HCT116 (cell line): ENCODE measurements around the gene CCNE1. TPM values are rescaled to one million over a fixed set of nuclear protein-coding genes. Genes with fewer than 3 reads are reported as not detected.

ENCODE experiments used
- ATAC-seq: fragments of 200-7000 bp; cut with Tn5 transposase; 2 replicates; pipeline ENCODE4 v1.9.1; 2020; ENCODE audit warnings: mild to moderate bottlenecking, moderate library complexity
- BruUV-seq: library from RNA; stranded (reverse); fragments of 400-500 nt; replicated peaks from 2 replicates; lab custom pipeline; 2021; lab: Mats Ljungman, UMichigan
- CTCF ChIA-PET: fragments of 300-600 bp; sonication (Branson Sonifier 250); formaldehyde crosslinking; loops from one replicate; lab custom pipeline; 2021; ENCODE audit warnings: antibody characterized with exemption; lab: Charles Lee
- POLR2A ChIA-PET: fragments of 300-600, 350-600 bp; sonication (Branson Sonifier 250); formaldehyde crosslinking; loops from one replicate; lab custom pipeline; 2021; ENCODE audit warnings: antibody characterized with exemption; lab: Charles Lee
- RAD21 ChIA-PET, 2 experiments: fragments of 300-600 bp; sonication (Branson Sonifier 250); formaldehyde crosslinking; loops; one replicate each; lab custom pipeline; 2023; ENCODE audit warnings: low total read pairs in 2 of 2; ENCODE audit not compliant: uncharacterized antibody in 2 of 2, unreplicated experiment in 2 of 2, low non-redundant PET in 1 of 2; lab: Charles Lee
- DNase-seq: peaks from one replicate; pipeline ENCODE4 v3.0.0-alpha.2; 2010; ENCODE audit warnings: low read depth, low spot score
- H2AFZ ChIP-seq: fragments of 200-600 bp; shearing (Covaris generic), sonication (generic); 2 replicates; pipeline ENCODE4 v1.6.1; 2017; ENCODE audit warnings: low read depth, mixed run types, mixed read lengths, antibody characterized with exemption, low read length; ENCODE audit not compliant: poor library complexity, severe bottlenecking
- H3K27ac ChIP-seq: 2 replicates; pipeline ENCODE4 v1.5.1; 2012; ENCODE audit warnings: low read depth, low read length
- H3K27me3 ChIP-seq: fragments of 200-600 bp; sonication (generic); 2 replicates; pipeline ENCODE4 v1.6.1; 2016; ENCODE audit warnings: mixed run types, low read length, mixed read lengths; ENCODE audit not compliant: insufficient read depth
- H3K36me3 ChIP-seq, 2 experiments: fragments of 200-500 bp in 1 of 2; fragments of 200-600 bp in 1 of 2; sonication (Bioruptor generic) in 1 of 2; sonication (generic) in 1 of 2; 2 replicates each; pipeline versions ENCODE4 v1.5.1 to v1.6.1; 2014 to 2016; ENCODE audit warnings: low read length in 2 of 2, inconsistent platforms in 1 of 2, mixed read lengths in 1 of 2, mixed run types in 1 of 2; ENCODE audit not compliant: insufficient read depth in 2 of 2, control insufficient read depth in 1 of 2
- H3K4me1 ChIP-seq, 2 experiments: fragments of 200-600 bp in 1 of 2; sonication (generic) in 1 of 2; 2 replicates each; pipeline versions ENCODE4 v1.5.1 to v1.6.1; 2012 to 2017; ENCODE audit warnings: low read length in 2 of 2, inconsistent platforms in 1 of 2, mild to moderate bottlenecking in 1 of 2, mixed read lengths in 1 of 2, mixed run types in 1 of 2, moderate library complexity in 1 of 2; ENCODE audit not compliant: insufficient read depth in 2 of 2, control insufficient read depth in 1 of 2
- H3K4me2 ChIP-seq: fragments of 200-600 bp; sonication (generic); 2 replicates; pipeline ENCODE4 v1.6.1; 2017; ENCODE audit warnings: mixed run types, low read length, mixed read lengths
- H3K4me3 ChIP-seq, 2 experiments: fragments of 200-600 bp in 1 of 2; sonication (generic) in 1 of 2; replicated peaks in 1 of 2; 2 replicates each; pipeline ENCODE4 v1.5.1; 2011 to 2016; ENCODE audit warnings: low read length in 2 of 2, control low read depth in 1 of 2, low read depth in 1 of 2, mild to moderate bottlenecking in 1 of 2, mixed read lengths in 1 of 2, mixed run types in 1 of 2
- H3K79me2 ChIP-seq: fragments of 200-600 bp; sonication (generic); 2 replicates; pipeline ENCODE4 v1.6.1; 2017; ENCODE audit warnings: mild to moderate bottlenecking, mixed run types, low read length, moderate library complexity, mixed read lengths; ENCODE audit not compliant: insufficient read depth
- H3K9ac ChIP-seq: fragments of 200-600 bp; sonication (generic); 2 replicates; pipeline ENCODE4 v1.6.1; 2016; ENCODE audit warnings: low read length, mixed read lengths
- H3K9me2 ChIP-seq: fragments of 200-600 bp; sonication (generic), shearing (Covaris generic); 2 replicates; pipeline ENCODE4 v1.6.1; 2017; ENCODE audit warnings: mixed run types, mild to moderate bottlenecking, moderate library complexity; ENCODE audit not compliant: insufficient read depth
- H3K9me3 ChIP-seq, 2 experiments: fragments of 200-500 bp in 1 of 2; fragments of 200-600 bp in 1 of 2; sonication (Bioruptor generic) in 1 of 2; sonication (generic) in 1 of 2; 2 replicates each; pipeline ENCODE4 v1.6.1; 2014 to 2017; ENCODE audit warnings: low read length in 2 of 2, mixed read lengths in 2 of 2, inconsistent platforms in 1 of 2, low read depth in 1 of 2, mild to moderate bottlenecking in 1 of 2, mixed run types in 1 of 2, moderate library complexity in 1 of 2; ENCODE audit not compliant: control insufficient read depth in 1 of 2, insufficient read depth in 1 of 2
- H4K20me1 ChIP-seq: fragments of 200-600 bp; sonication (generic), shearing (Covaris generic); 2 replicates; pipeline ENCODE4 v1.6.1; 2017; ENCODE audit warnings: mixed run types, mild to moderate bottlenecking, moderate library complexity; ENCODE audit not compliant: insufficient read depth
- CEBPB ChIP-seq: IDR thresholded peaks from 2 replicates; pipeline ENCODE4 v1.6.1; 2012; ENCODE audit warnings: low read depth
- EZH2 ChIP-seq: fragments of 200-600 bp; sonication (generic); IDR thresholded peaks from 2 replicates; pipeline ENCODE4 v1.6.1; 2017; ENCODE audit warnings: antibody characterized with exemption, mixed run types
- FOSL1 ChIP-seq: IDR thresholded peaks from 2 replicates; pipeline ENCODE4 v1.6.1; 2012; ENCODE audit warnings: low read depth
- JUND ChIP-seq: IDR thresholded peaks from 2 replicates; pipeline ENCODE4 v1.6.1; 2012
- MAX ChIP-seq: IDR thresholded peaks from 2 replicates; pipeline ENCODE4 v1.6.1; 2012
- RAD21 ChIP-seq: IDR thresholded peaks from 2 replicates; pipeline ENCODE4 v1.6.1; 2012; ENCODE audit warnings: low read depth, mild to moderate bottlenecking
- SP1 ChIP-seq: IDR thresholded peaks from 2 replicates; pipeline ENCODE4 v1.6.1; 2012; ENCODE audit warnings: low read depth
- TCF7L2 ChIP-seq: IDR thresholded peaks from 2 replicates; pipeline ENCODE4 v1.7.0; 2011; ENCODE audit warnings: borderline replicate concordance, inconsistent platforms; ENCODE audit not compliant: insufficient read depth, insufficient read length; ENCODE audit errors: extremely low read depth
- YY1 ChIP-seq: IDR thresholded peaks from 2 replicates; pipeline ENCODE4 v1.6.1; 2011; ENCODE audit warnings: low read length, low read depth, moderate library complexity, mild to moderate bottlenecking; ENCODE audit not compliant: insufficient replicate concordance; ENCODE audit errors: extremely low read depth
- ZFX ChIP-seq: fragments of 450-650 bp; IDR thresholded peaks from 2 replicates; pipeline ENCODE4 v1.6.1; 2017
- intact Hi-C: fragments of 100-400 bp; cut with micrococcal nuclease; formaldehyde crosslinking; loops from 2 replicates; pipeline ENCODE4 v1.10.0; 2022
- total RNA-seq: library from RNA; stranded (reverse); gene quantifications from one replicate; pipeline ENCODE4 v1.2.1, GENCODE V29; 2021; ENCODE audit not compliant: unreplicated experiment
- TF ChIP-seq, protein P1 (sequence below): IDR thresholded peaks from 2 replicates; pipeline ENCODE4 v1.6.1; 2012; ENCODE audit warnings: low read depth
- TF ChIP-seq, protein P2 (sequence below): IDR thresholded peaks from 2 replicates; pipeline ENCODE4 v1.6.1; 2011; ENCODE audit warnings: mild to moderate bottlenecking, low read length, moderate library complexity; ENCODE audit not compliant: insufficient replicate concordance; ENCODE audit errors: extremely low read depth

The CCNE1 gene
- total RNA-seq, 1 experiment from 2014 or later, result 29.3 TPM

- ChIA-PET RAD21 (no interaction called here), CTCF (no interaction called here), POLR2A (no interaction called here)
- H4K20me1 ChIP-seq, result no peaks in the 10 kb centered on the region
- BruUV-seq, result no TSS peak
- peak overlapping the region; percentile 73 for H3K9ac ChIP-seq
- TF ChIP-seq ZFX (peak; percentile 47; the same call in 1 of the 2 replicates), YY1 (no peak), MAX (no peak), JUND (no peak)
- ATAC-seq (peak; percentile 32), DNase-seq (no peak)
- H3K79me2 ChIP-seq, result peaks cover 8% of the 10 kb centered on the region; the same call in 1 of the 2 replicates
- H3K36me3 ChIP-seq, result peaks cover 6 to 16% of the 10 kb centered on the region in 2 experiments; a peak in 2 of 4 replicates
- peak overlapping the region; percentile 90 for H3K4me2 ChIP-seq
- peak overlapping the region; percentile 60 to 73 for H3K4me3 ChIP-seq
- no peaks in the 10 kb centered on the region for H3K9me3 ChIP-seq
- H3K27ac ChIP-seq, result peak overlapping the region; percentile 40; the same call in 1 of the 2 replicates
- peaks cover 7 to 20% of the 10 kb centered on the region in 2 experiments; a peak in 3 of 4 replicates for H3K4me1 ChIP-seq
- intact Hi-C loops, result no loop called here
- no peaks in the 10 kb centered on the region for H3K9me2 ChIP-seq
- H3K27me3 ChIP-seq, result no peaks in the 10 kb centered on the region
- no peak overlapping the region for H2AFZ ChIP-seq
These were observed 489 bp downstream of the CCNE1 start for GRCh38 chr19:29812080-29812880.

GRCh38 chr19:29812881-29813275, 1.1 kb downstream of the CCNE1 start:
- H3K27ac ChIP-seq, result no peak overlapping the region
- peak overlapping the region; percentile 90 for H3K4me2 ChIP-seq
- ChIA-PET CTCF (no interaction called here), POLR2A (no interaction called here), RAD21 (no interaction called here)
- intact Hi-C loops, result no loop called here
- H3K79me2 ChIP-seq, result peaks cover 8% of the 10 kb centered on the region; the same call in 1 of the 2 replicates
- H3K36me3 ChIP-seq, result peaks cover 9 to 22% of the 10 kb centered on the region in 2 experiments; a peak in 2 of 4 replicates
- peak overlapping the region; percentile 73 for H3K9ac ChIP-seq
- no peak for DNase-seq
- BruUV-seq, result TSS peak; percentile 43
- no peaks in the 10 kb centered on the region for H3K9me3 ChIP-seq
- H3K4me3 ChIP-seq, result peak overlapping the region; percentile 60 to 73
- no peaks in the 10 kb centered on the region for H3K27me3 ChIP-seq
- H4K20me1 ChIP-seq, result no peaks in the 10 kb centered on the region
- no peak overlapping the region for H2AFZ ChIP-seq
- H3K4me1 ChIP-seq, result peaks cover 7 to 20% of the 10 kb centered on the region in 2 experiments; a peak in 3 of 4 replicates
- ATAC-seq, result no peak
- H3K9me2 ChIP-seq, result no peaks in the 10 kb centered on the region
- TF ChIP-seq SP1, result no peak
- no peak for TF ChIP-seq MAX
- no peak for TF ChIP-seq TCF7L2
- no peak for TF ChIP-seq EZH2
- TF ChIP-seq, protein P1, sequence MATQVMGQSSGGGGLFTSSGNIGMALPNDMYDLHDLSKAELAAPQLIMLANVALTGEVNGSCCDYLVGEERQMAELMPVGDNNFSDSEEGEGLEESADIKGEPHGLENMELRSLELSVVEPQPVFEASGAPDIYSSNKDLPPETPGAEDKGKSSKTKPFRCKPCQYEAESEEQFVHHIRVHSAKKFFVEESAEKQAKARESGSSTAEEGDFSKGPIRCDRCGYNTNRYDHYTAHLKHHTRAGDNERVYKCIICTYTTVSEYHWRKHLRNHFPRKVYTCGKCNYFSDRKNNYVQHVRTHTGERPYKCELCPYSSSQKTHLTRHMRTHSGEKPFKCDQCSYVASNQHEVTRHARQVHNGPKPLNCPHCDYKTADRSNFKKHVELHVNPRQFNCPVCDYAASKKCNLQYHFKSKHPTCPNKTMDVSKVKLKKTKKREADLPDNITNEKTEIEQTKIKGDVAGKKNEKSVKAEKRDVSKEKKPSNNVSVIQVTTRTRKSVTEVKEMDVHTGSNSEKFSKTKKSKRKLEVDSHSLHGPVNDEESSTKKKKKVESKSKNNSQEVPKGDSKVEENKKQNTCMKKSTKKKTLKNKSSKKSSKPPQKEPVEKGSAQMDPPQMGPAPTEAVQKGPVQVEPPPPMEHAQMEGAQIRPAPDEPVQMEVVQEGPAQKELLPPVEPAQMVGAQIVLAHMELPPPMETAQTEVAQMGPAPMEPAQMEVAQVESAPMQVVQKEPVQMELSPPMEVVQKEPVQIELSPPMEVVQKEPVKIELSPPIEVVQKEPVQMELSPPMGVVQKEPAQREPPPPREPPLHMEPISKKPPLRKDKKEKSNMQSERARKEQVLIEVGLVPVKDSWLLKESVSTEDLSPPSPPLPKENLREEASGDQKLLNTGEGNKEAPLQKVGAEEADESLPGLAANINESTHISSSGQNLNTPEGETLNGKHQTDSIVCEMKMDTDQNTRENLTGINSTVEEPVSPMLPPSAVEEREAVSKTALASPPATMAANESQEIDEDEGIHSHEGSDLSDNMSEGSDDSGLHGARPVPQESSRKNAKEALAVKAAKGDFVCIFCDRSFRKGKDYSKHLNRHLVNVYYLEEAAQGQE, result no peak
- TF ChIP-seq, protein P2, sequence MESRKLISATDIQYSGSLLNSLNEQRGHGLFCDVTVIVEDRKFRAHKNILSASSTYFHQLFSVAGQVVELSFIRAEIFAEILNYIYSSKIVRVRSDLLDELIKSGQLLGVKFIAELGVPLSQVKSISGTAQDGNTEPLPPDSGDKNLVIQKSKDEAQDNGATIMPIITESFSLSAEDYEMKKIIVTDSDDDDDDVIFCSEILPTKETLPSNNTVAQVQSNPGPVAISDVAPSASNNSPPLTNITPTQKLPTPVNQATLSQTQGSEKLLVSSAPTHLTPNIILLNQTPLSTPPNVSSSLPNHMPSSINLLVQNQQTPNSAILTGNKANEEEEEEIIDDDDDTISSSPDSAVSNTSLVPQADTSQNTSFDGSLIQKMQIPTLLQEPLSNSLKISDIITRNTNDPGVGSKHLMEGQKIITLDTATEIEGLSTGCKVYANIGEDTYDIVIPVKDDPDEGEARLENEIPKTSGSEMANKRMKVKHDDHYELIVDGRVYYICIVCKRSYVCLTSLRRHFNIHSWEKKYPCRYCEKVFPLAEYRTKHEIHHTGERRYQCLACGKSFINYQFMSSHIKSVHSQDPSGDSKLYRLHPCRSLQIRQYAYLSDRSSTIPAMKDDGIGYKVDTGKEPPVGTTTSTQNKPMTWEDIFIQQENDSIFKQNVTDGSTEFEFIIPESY, result no peak
- TF ChIP-seq FOSL1, result no peak
- no peak for TF ChIP-seq CEBPB
- TF ChIP-seq YY1, result no peak
- TF ChIP-seq RAD21, result no peak
